GM23338 (cell line): Measurements from ENCODE around the gene NPLOC4. TPM values are rescaled to one million over a fixed set of nuclear protein-coding genes. Genes with fewer than 3 reads are reported as not detected.

Source experiments
- ATAC-seq: fragments of 200-7000 bp; cut with Tn5 transposase; 3 replicates; pipeline ENCODE4 v1.9.1; 2020
- DNase-seq: peaks from one replicate; pipeline ENCODE4 v3.0.0-alpha.2; 2015; ENCODE audit warnings: low spot score
- H2AFZ ChIP-seq: fragments of 200-600 bp; sonication (generic); 2 replicates; pipeline ENCODE4 v1.8.0; 2016; ENCODE audit warnings: antibody characterized with exemption, mild to moderate bottlenecking, moderate library complexity
- H3F3A ChIP-seq: fragments of 200-600 bp; sonication (generic); replicated peaks from 2 replicates; pipeline ENCODE4 v1.8.0; 2017; ENCODE audit warnings: antibody characterized with exemption, mixed run types, low read depth
- H3K27ac ChIP-seq: fragments of 200-600 bp; sonication (generic); 2 replicates; pipeline ENCODE4 v1.6.1; 2016; ENCODE audit warnings: low read depth
- H3K27me3 ChIP-seq: fragments of 200-600 bp; sonication (generic); 2 replicates; pipeline ENCODE4 v1.8.0; 2016; ENCODE audit warnings: mild to moderate bottlenecking, mixed run types, moderate library complexity; ENCODE audit not compliant: insufficient read depth
- H3K36me3 ChIP-seq: fragments of 200-600 bp; sonication (generic); 2 replicates; pipeline ENCODE4 v1.8.0; 2016; ENCODE audit warnings: mild to moderate bottlenecking; ENCODE audit not compliant: insufficient read depth
- H3K4me1 ChIP-seq: fragments of 200-600 bp; sonication (generic); 2 replicates; pipeline ENCODE4 v1.8.0; 2016; ENCODE audit warnings: mild to moderate bottlenecking, moderate library complexity; ENCODE audit not compliant: insufficient read depth
- H3K4me2 ChIP-seq: fragments of 200-600 bp; sonication (generic); 2 replicates; pipeline ENCODE4 v1.7.1; 2017; ENCODE audit warnings: mixed run types
- H3K4me3 ChIP-seq: fragments of 200-600 bp; sonication (generic); 2 replicates; pipeline ENCODE4 v1.6.1; 2016; ENCODE audit warnings: mixed run types
- H3K79me2 ChIP-seq: fragments of 200-600 bp; sonication (generic); replicated peaks from 2 replicates; pipeline ENCODE4 v1.8.0; 2017; ENCODE audit warnings: mild to moderate bottlenecking; ENCODE audit not compliant: insufficient read depth
- H3K9me2 ChIP-seq: fragments of 200-600 bp; sonication (generic); 2 replicates; pipeline ENCODE4 v1.8.0; 2017; ENCODE audit not compliant: insufficient read depth
- H4K20me1 ChIP-seq: fragments of 200-600 bp; sonication (generic); replicated peaks from 2 replicates; pipeline ENCODE4 v1.8.0; 2017; ENCODE audit warnings: mild to moderate bottlenecking; ENCODE audit not compliant: insufficient read depth
- H3K27ac Mint-ChIP-seq: 2 replicates; pipeline ENCODE4 v1.8.0; 2020; ENCODE audit warnings: inconsistent platforms, mild to moderate bottlenecking, moderate library complexity, mixed read lengths
- H3K27me3 Mint-ChIP-seq: 3 replicates; pipeline ENCODE4 v1.8.0; 2022; ENCODE audit warnings: low read depth, mild to moderate bottlenecking, moderate library complexity, mixed read lengths, inconsistent platforms; ENCODE audit not compliant: insufficient read depth, poor library complexity
- H3K36me3 Mint-ChIP-seq: 3 replicates; pipeline ENCODE4 v1.8.0; 2021; ENCODE audit warnings: low read depth, mild to moderate bottlenecking, inconsistent platforms, moderate library complexity, mixed read lengths
- H3K4me1 Mint-ChIP-seq: 3 replicates; pipeline ENCODE4 v1.8.0; 2020; ENCODE audit warnings: mild to moderate bottlenecking, inconsistent platforms, mixed read lengths
- H3K4me3 Mint-ChIP-seq: 3 replicates; pipeline ENCODE4 v1.8.0; 2021; ENCODE audit warnings: moderate library complexity, mild to moderate bottlenecking, inconsistent platforms, mixed read lengths
- H3K9me3 Mint-ChIP-seq: 3 replicates; pipeline ENCODE4 v1.8.0; 2020; ENCODE audit warnings: moderate library complexity, mild to moderate bottlenecking, inconsistent platforms, mixed read lengths
- CREB1 ChIP-seq: fragments of 250-450 bp; sonication (Bioruptor Pico); IDR thresholded peaks from 2 replicates; pipeline ENCODE4 v1.5.0; 2020; ENCODE audit warnings: low read depth, mild to moderate bottlenecking, moderate library complexity
- CTCF ChIP-seq, 2 experiments: fragments of 200-600 bp in 1 of 2; sonication (generic) in 1 of 2; conservative IDR thresholded peaks; 2 replicates each; pipeline versions ENCODE4 v1.5.1 to v1.6.1; 2016 to 2017; ENCODE audit warnings: antibody characterized with exemption in 2 of 2, low read depth in 2 of 2, mild to moderate bottlenecking in 2 of 2, moderate library complexity in 1 of 2
- EZH2 ChIP-seq: fragments of 200-600 bp; sonication (generic); IDR thresholded peaks from one replicate; pipeline ENCODE4 v1.8.0; 2017; ENCODE audit warnings: antibody characterized with exemption, mild to moderate bottlenecking, low read depth; ENCODE audit not compliant: unreplicated experiment
- JUNB ChIP-seq: IDR thresholded peaks from one replicate; pipeline ENCODE4 v1.6.1; 2016; ENCODE audit warnings: antibody characterized with exemption; ENCODE audit not compliant: unreplicated experiment
- NANOG ChIP-seq: IDR thresholded peaks from 2 replicates; pipeline ENCODE4 v1.6.1; 2016; ENCODE audit warnings: antibody characterized with exemption, borderline replicate concordance
- POLR2AphosphoS5 ChIP-seq: IDR thresholded peaks from 2 replicates; pipeline ENCODE4 v1.6.1; 2016; ENCODE audit warnings: antibody characterized with exemption, low read depth
- REST ChIP-seq: IDR thresholded peaks from one replicate; pipeline ENCODE4 v1.6.1; 2018; ENCODE audit warnings: antibody characterized with exemption; ENCODE audit not compliant: unreplicated experiment
- ZNF114 ChIP-seq: fragments of 250-450 bp; sonication (Bioruptor Pico); IDR thresholded peaks from 2 replicates; pipeline ENCODE4 v1.5.0; 2020; ENCODE audit warnings: mild to moderate bottlenecking, moderate library complexity
- ZNF331 ChIP-seq: fragments of 250-450 bp; sonication (Bioruptor Pico); IDR thresholded peaks from 2 replicates; pipeline ENCODE4 v1.5.0; 2020; ENCODE audit warnings: low read depth, mild to moderate bottlenecking, moderate library complexity
- ZNF462 ChIP-seq: fragments of 250-450 bp; sonication (Bioruptor Pico); IDR thresholded peaks from 2 replicates; pipeline ENCODE4 v1.5.0; 2020; ENCODE audit warnings: mild to moderate bottlenecking, moderate library complexity
- polyA plus RNA-seq: library from polyadenylated mRNA; unstranded; fragments of >200 nt; fragmentation: Nextera tagmentation; extraction: Ambion mirVana; gene quantifications from 2 replicates; pipeline ENCODE4 v1.2.1, GENCODE V29; 2016
- total RNA-seq: library from RNA; depleted of rRNA; stranded (reverse); fragments of >200 nt; shearing (Covaris generic); gene quantifications from 2 replicates; pipeline ENCODE4 v1.2.3, GENCODE V29; 2014

Gene NPLOC4
- total and polyA plus RNA-seq, 2 experiments from 2014 or later, result 24.1 to 79.1 TPM

GRCh38 chr17:81514739-81515529 is 122.0 kb downstream of the NPLOC4 start:
- Histone ChIP-seq H3K4me3 (peak overlapping the region; percentile 84), H3F3A (peaks cover 43% of the 10 kb centered on the region), H3K27me3 (peaks cover 19% of the 10 kb centered on the region), H3K4me1 (peaks cover 21% of the 10 kb centered on the region), H3K36me3 (peaks cover 22% of the 10 kb centered on the region), H3K79me2 (peaks cover 43% of the 10 kb centered on the region), H2AFZ (no peak overlapping the region), H3K4me2 (peak overlapping the region; percentile 78), H4K20me1 (peaks cover 30% of the 10 kb centered on the region), H3K9me2 (no peaks in the 10 kb centered on the region), H3K27ac (peak overlapping the region; percentile 88; the same call in 1 of the 2 replicates)
- H3K27me3 Mint-ChIP-seq, result peaks cover 58% of the 10 kb centered on the region
- ATAC-seq (peak; percentile 8), DNase-seq (peak; percentile 84)
- peak overlapping the region; percentile 65; the same call in 1 of the 2 replicates for H3K27ac Mint-ChIP-seq
- peaks cover 21% of the 10 kb centered on the region for H3K9me3 Mint-ChIP-seq
- TF ChIP-seq ZNF114 (CRISPR knock-in tag), result no peak
- TF ChIP-seq ZNF462, result no peak
- TF ChIP-seq NANOG, result no peak
- TF ChIP-seq POLR2AphosphoS5, result peak; percentile 52
- peak overlapping the region; percentile 87 for H3K4me3 Mint-ChIP-seq
- H3K36me3 Mint-ChIP-seq, result peaks cover 24% of the 10 kb centered on the region
- H3K4me1 Mint-ChIP-seq, result peaks cover 22% of the 10 kb centered on the region

- peaks cover 26% of the 10 kb centered on the region for H3K9me3 Mint-ChIP-seq
- peaks cover 29% of the 10 kb centered on the region for H3K36me3 Mint-ChIP-seq
- H3K4me3 ChIP-seq, result peak overlapping the region; percentile 84
- peaks cover 15% of the 10 kb centered on the region for H3K27me3 ChIP-seq
- ATAC-seq (no peak), DNase-seq (no peak)
- peak overlapping the region; percentile 78 for H3K4me2 ChIP-seq
- H3K27ac ChIP-seq, result peak overlapping the region; percentile 94
- no peak overlapping the region for H3K27ac Mint-ChIP-seq
- H3K27me3 Mint-ChIP-seq, result peaks cover 60% of the 10 kb centered on the region
- peaks cover 35% of the 10 kb centered on the region for H4K20me1 ChIP-seq
- H3K36me3 ChIP-seq, result peaks cover 25% of the 10 kb centered on the region
- no peaks in the 10 kb centered on the region for H3K9me2 ChIP-seq
- H3K4me3 Mint-ChIP-seq, result peak overlapping the region; percentile 71
- H3K4me1 ChIP-seq, result peaks cover 23% of the 10 kb centered on the region
- peaks cover 48% of the 10 kb centered on the region for H3F3A ChIP-seq
- peaks cover 49% of the 10 kb centered on the region for H3K79me2 ChIP-seq
- peaks cover 27% of the 10 kb centered on the region for H3K4me1 Mint-ChIP-seq
- H2AFZ ChIP-seq, result no peak overlapping the region
- TF ChIP-seq JUNB (no peak), ZNF331 (CRISPR knock-in tag) (no peak), ZNF114 (CRISPR knock-in tag) (no peak), POLR2AphosphoS5 (no peak), CTCF (conservative IDR thresholded peaks at IDR 0.05; ENCODE audit: low read depth in 2 of 2) (no peak), EZH2 (no peak), REST (no peak), CREB1 (CRISPR knock-in tag) (no peak)
These were observed 122.5 kb downstream of the NPLOC4 start for GRCh38 chr17:81514489-81514738.
